HepG2 (cell line): ENCODE data around the gene NEURL3. TPM values are rescaled to one million over a fixed set of nuclear protein-coding genes. Genes with fewer than 3 reads are reported as not detected.
A peak's percentile ranks its signal among the peaks of the same experiment; 100 is the strongest.

Source experiments
- ATAC-seq: fragments of 200-7000 bp; cut with Tn5 transposase; 3 replicates; pipeline ENCODE4 v1.9.1; 2020; ENCODE audit warnings: mild to moderate bottlenecking, moderate library complexity
- BruUV-seq: library from RNA; stranded (reverse); fragments of 400-500 nt; replicated peaks from 2 replicates; lab custom pipeline; 2021; lab: Mats Ljungman, UMichigan
- CTCF ChIA-PET: fragments of 300-600 bp; formaldehyde crosslinking; extraction: SDS; loops from one replicate; lab custom pipeline; 2021; ENCODE audit warnings: low total read pairs, inconsistent platforms, low intra/inter-chr PET ratio; lab: Yijun Ruan, JAX
- POLR2A ChIA-PET: fragments of 350-600 bp; sonication (Branson Sonifier 250); formaldehyde crosslinking; loops from one replicate; lab custom pipeline; 2020; ENCODE audit warnings: antibody characterized with exemption, inconsistent platforms; lab: Yijun Ruan, JAX
- DNase-seq: peaks from one replicate; pipeline ENCODE4 v3.0.0-alpha.2; 2015; ENCODE audit warnings: low spot score
- FAIRE-seq: peaks from 3 replicates; lab custom pipeline; 2011; peaks lifted over from hg19 to GRCh38; lab: Jason Lieb, UNC
- H2AFZ ChIP-seq: one replicate; pipeline ENCODE4 v1.6.1; 2011; ENCODE audit warnings: low read length, inconsistent platforms
- H3K27ac ChIP-seq: fragments of 300-600 bp; 3 replicates; pipeline ENCODE4 v1.8.0; 2011; ENCODE audit warnings: mixed run types, mild to moderate bottlenecking, mixed read lengths, low read length, inconsistent platforms; ENCODE audit not compliant: insufficient read depth; ENCODE audit errors: extremely low read length
- H3K27me3 ChIP-seq, 2 experiments: fragments of 200-600 bp in 1 of 2; 2 replicates in 1 of 2; 3 replicates in 1 of 2; pipeline versions ENCODE4 v1.6.0 to v1.8.0; 2011; ENCODE audit warnings: low read length in 2 of 2, mild to moderate bottlenecking in 2 of 2, moderate library complexity in 2 of 2, inconsistent platforms in 1 of 2; ENCODE audit not compliant: insufficient read depth in 2 of 2, control insufficient read depth in 1 of 2
- H3K36me3 ChIP-seq, 2 experiments: fragments of 200-600 bp in 1 of 2; replicated peaks in 1 of 2; 2 replicates in 1 of 2; 3 replicates in 1 of 2; pipeline versions ENCODE4 v1.5.1 to v1.8.0; 2011; ENCODE audit warnings: low read length in 2 of 2, inconsistent platforms in 1 of 2; ENCODE audit not compliant: insufficient read depth in 2 of 2, control insufficient read depth in 1 of 2
- H3K4me1 ChIP-seq: 2 replicates; pipeline ENCODE4 v1.5.1; 2012; ENCODE audit warnings: low read length, inconsistent platforms; ENCODE audit not compliant: insufficient read depth
- H3K4me2 ChIP-seq: 2 replicates; pipeline ENCODE4 v1.6.0; 2011; ENCODE audit warnings: low read depth, low read length, inconsistent platforms
- H3K4me3 ChIP-seq, 3 experiments: fragments of 200-600 bp in 1 of 3; sonication (generic), shearing (Covaris generic) in 1 of 3; replicated peaks in 1 of 3; 2 replicates each; pipeline ENCODE4 v1.5.1; 2011 to 2016; ENCODE audit warnings: low read length in 3 of 3, inconsistent platforms in 2 of 3, low read depth in 2 of 3, mild to moderate bottlenecking in 2 of 3, control low read depth in 1 of 3, mixed read lengths in 1 of 3; ENCODE audit not compliant: insufficient read depth in 1 of 3
- H3K79me2 ChIP-seq: one replicate; pipeline ENCODE4 v1.6.1; 2011; ENCODE audit warnings: low read length, inconsistent platforms; ENCODE audit not compliant: insufficient read depth
- H3K9ac ChIP-seq: 2 replicates; pipeline ENCODE4 v1.6.0; 2011; ENCODE audit warnings: mild to moderate bottlenecking, low read depth, low read length, inconsistent platforms; ENCODE audit not compliant: insufficient read depth
- H3K9me3 ChIP-seq: 2 replicates; pipeline ENCODE4 v1.5.1; 2012; ENCODE audit warnings: mild to moderate bottlenecking, low read length
- H4K20me1 ChIP-seq: 2 replicates; pipeline ENCODE4 v1.6.0; 2011; ENCODE audit warnings: inconsistent platforms, mild to moderate bottlenecking, low read length, moderate library complexity; ENCODE audit not compliant: insufficient read depth
- AGO2 ChIP-seq: fragments of 200-400 bp; formaldehyde crosslinking; optimal IDR thresholded peaks from 2 replicates; pipeline ENCODE3; 2017; ENCODE audit warnings: mild to moderate bottlenecking, low read depth, low read length, moderate library complexity
- EP300 ChIP-seq, 3 experiments: sonication (generic) in 1 of 3; formaldehyde crosslinking in 1 of 3; IDR thresholded peaks; 2 replicates each; pipeline versions ENCODE4 v1.5.1 to v1.6.1; 2011 to 2020; ENCODE audit warnings: low read depth in 2 of 3, low read length in 2 of 3, borderline replicate concordance in 1 of 3, improper control_type of control experiment in 1 of 3, mild to moderate bottlenecking in 1 of 3, missing genetic modification reagents in 1 of 3, moderate library complexity in 1 of 3
- GABPB1 ChIP-seq: IDR thresholded peaks from 2 replicates; pipeline ENCODE4 v1.6.1; 2016; ENCODE audit warnings: mild to moderate bottlenecking, missing genetic modification reagents, moderate library complexity, missing compliant biosample characterization
- HNRNPL ChIP-seq: fragments of 200-400 bp; formaldehyde crosslinking; IDR thresholded peaks from 2 replicates; pipeline ENCODE4 v1.6.1; 2017; ENCODE audit warnings: mild to moderate bottlenecking, low read depth, low read length
- MLX ChIP-seq: IDR thresholded peaks from 2 replicates; pipeline ENCODE4 v1.6.1; 2016
- ONECUT2 ChIP-seq: sonication (generic); formaldehyde crosslinking; IDR thresholded peaks from 2 replicates; pipeline ENCODE4 v1.4.0; 2020; ENCODE audit warnings: missing genetic modification reagents
- POLR2G ChIP-seq: fragments of 200-400 bp; formaldehyde crosslinking; IDR thresholded peaks from 2 replicates; pipeline ENCODE4 v1.6.1; 2018; ENCODE audit warnings: mild to moderate bottlenecking, low read depth, low read length, moderate library complexity
- RBFOX2 ChIP-seq: fragments of 200-400 bp; formaldehyde crosslinking; IDR thresholded peaks from 2 replicates; pipeline ENCODE4 v1.6.1; 2017; ENCODE audit warnings: low read depth, mild to moderate bottlenecking, low read length
- RXRA ChIP-seq: sonication (generic); formaldehyde crosslinking; IDR thresholded peaks from 2 replicates; pipeline ENCODE4 v1.5.1; 2020; ENCODE audit warnings: missing genetic modification reagents
- ZNF572 ChIP-seq: sonication (generic); formaldehyde crosslinking; IDR thresholded peaks from 2 replicates; pipeline ENCODE4 v1.5.1; 2020; ENCODE audit warnings: mild to moderate bottlenecking, missing genetic modification reagents
- WGBS: methylation state at CpG from one replicate; pipeline ENCODE4 v1.1.6; 2017; ENCODE audit warnings: low lambda C conversion rate; 5-methylcytosine and 5-hydroxymethylcytosine counted together
- in situ Hi-C: cut with HindIII; loops from 2 replicates; pipeline ENCODE4 v1.10.0; 2017; ENCODE audit warnings: low pct_unique_long_range_greater_than_20kb; ENCODE audit not compliant: extremely low pct_ligation_motif_present
- intact Hi-C: fragments of 100-400 bp; cut with micrococcal nuclease; formaldehyde crosslinking; loops from one replicate; pipeline ENCODE4 v1.10.0; 2022; ENCODE audit not compliant: unreplicated experiment
- polyA plus RNA-seq, 8 experiments: library from polyadenylated mRNA; depleted of rRNA in 3 of 8; stranded (reverse) in 7 of 8; unstranded in 1 of 8; fragments of >200 nt; fragmentation: Illumina TruSeq in 4 of 8; extraction: Trizol in 4 of 8; gene quantifications; 2 replicates each; pipeline versions ENCODE4 v1.2.1 to v1.2.3, GENCODE V29; 2011 to 2016; ENCODE audit warnings: low read depth in 4 of 8, missing spikeins in 1 of 8, mixed read lengths in 1 of 8; ENCODE audit not compliant: insufficient read depth in 1 of 8
- total RNA-seq, 5 experiments: library from RNA; depleted of rRNA; stranded (reverse); fragments of >200 nt; fragmentation: Illumina TruSeq; extraction: Trizol; gene quantifications; 2 replicates each; pipeline ENCODE4 v1.2.3, GENCODE V29; 2016; ENCODE audit warnings: low read depth in 1 of 5

Gene NEURL3
- total and polyA plus RNA-seq, 2 of the 13 experiments (the other 11 are each of a cell fraction or from before 2014, with no cell fraction given), result 0.16 to 1.2 TPM

- TF ChIP-seq POLR2G, result peak; percentile 6; the same call in 1 of the 2 replicates
- no peak for TF ChIP-seq ZNF572 (CRISPR knock-in tag)
- no peak for TF ChIP-seq MLX (CRISPR knock-in tag)
- no peak for TF ChIP-seq ONECUT2
- 0 out of 2 replicates have a peak, but pooled peaks have one; percentile 1 for TF ChIP-seq RBFOX2
Observed at GRCh38 chr2:96552315-96553175, 47.4 kb upstream of the NEURL3 start (continued).

- FAIRE-seq (no peak), ATAC-seq (no peak), DNase-seq (no peak)
- peaks cover 57% of the 10 kb centered on the region for H3K4me1 ChIP-seq
- CTCF ChIA-PET, result no interaction called here
- intact Hi-C loops, result loop anchor here (2.0 to 5.0 kb wide), 3 partner anchors 51 to 249 kb away; no protein-coding TSS in a partner anchor
- peak; percentile 31; the same call in 1 of the 2 replicates for TF ChIP-seq RXRA
- TF ChIP-seq RBFOX2, result peak; percentile 37; the same call in 1 of the 2 replicates
- TF ChIP-seq HNRNPL, result 0 out of 2 replicates have a peak, but pooled peaks have one; percentile 48
- TF ChIP-seq EP300 (IDR thresholded peaks at IDR 0.05; ENCODE audit: low read depth in 2 of 2, low read length in 2 of 2), result no peak
- TF ChIP-seq EP300 (CRISPR knock-in tag; IDR thresholded peaks at IDR 0.05; ENCODE audit: borderline replicate concordance), result no peak
- TF ChIP-seq GABPB1, result no peak
- TF ChIP-seq AGO2, result peak; percentile 45
- no peak overlapping the region for H3K27ac ChIP-seq
- no TSS peak for BruUV-seq
- H3K9me3 ChIP-seq, result no peaks in the 10 kb centered on the region
- H3K27me3 ChIP-seq, result no peaks in the 10 kb centered on the region
- 96% methylated on average over 23 of the region's 25 CpGs for WGBS
- H3K36me3 ChIP-seq, result no peaks in the 10 kb centered on the region; a peak in 1 of 5 replicates
- H3K4me2 ChIP-seq, result no peak overlapping the region
- no peak overlapping the region for H3K9ac ChIP-seq
- H2AFZ ChIP-seq, result no peak overlapping the region
- H4K20me1 ChIP-seq, result no peaks in the 10 kb centered on the region
- POLR2A ChIA-PET, result interaction anchor here (2.1 to 2.2 kb wide), 2 partner anchors 14 to 264 kb away, joined by 11 to 18 read pairs; partner anchors contain the start of gene CNNM3
- no peak overlapping the region for H3K4me3 ChIP-seq
- H3K79me2 ChIP-seq, result no peaks in the 10 kb centered on the region
- in situ Hi-C loops, result no loop called here
Observed at GRCh38 chr2:96551605-96552314, 46.6 kb upstream of the NEURL3 start.
